SK-N-MC (cell line): Measurements from ENCODE around the gene PRPS1.

Source experiments
- EZH2 ChIP-seq: fragments of 200-600 bp; sonication (generic); IDR thresholded peaks from one replicate; pipeline ENCODE4 v1.6.1; 2017; ENCODE audit warnings: antibody characterized with exemption
- FOXP2 ChIP-seq: optimal IDR thresholded peaks from 2 replicates; pipeline ENCODE3; 2011; ENCODE audit warnings: mild to moderate bottlenecking, moderate library complexity; ENCODE audit not compliant: insufficient read depth; ENCODE audit errors: extremely low read length, control extremely low read depth
- POLR2AphosphoS5 ChIP-seq: IDR thresholded peaks from 2 replicates; pipeline ENCODE4 v1.6.1; 2012; ENCODE audit warnings: mild to moderate bottlenecking, low read depth, low read length, borderline replicate concordance

DNA sequence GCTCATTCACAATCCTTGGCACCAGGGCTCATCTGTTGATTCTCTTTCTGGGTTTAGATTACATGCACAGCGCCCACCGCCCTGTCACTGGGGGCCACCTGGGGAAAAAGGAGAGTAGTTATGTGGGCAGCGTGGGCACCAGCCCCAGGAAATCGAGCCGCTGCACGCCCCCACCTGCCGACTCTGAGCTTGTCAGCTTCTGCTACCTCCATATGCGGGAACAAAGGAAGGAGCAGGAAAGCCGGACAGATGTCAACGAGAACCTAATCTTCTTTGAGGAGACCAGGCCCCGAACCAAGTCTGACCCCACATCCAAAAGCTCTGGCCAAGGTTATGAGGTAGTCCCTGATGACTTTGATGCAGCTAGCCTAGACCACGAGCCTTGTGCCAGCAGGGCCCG is 31.0 kb upstream of the PRPS1 start:
- no peak for TF ChIP-seq EZH2
- no peak for TF ChIP-seq POLR2AphosphoS5
- TF ChIP-seq FOXP2, result no peak
